Tibial nerve (tissue), 4 donors: Measurements from ENCODE around the gene SMAD5. TPM values are rescaled to one million over a fixed set of nuclear protein-coding genes. Genes with fewer than 3 reads are reported as not detected.

Source experiments
- DNase-seq, 2 donors: peaks; one replicate each; pipeline ENCODE4 v3.0.0-alpha.2; 2019; ENCODE audit warnings: low spot score in 2 of 2
- H3K27ac ChIP-seq, 4 donors: fragments of 200-600 bp; sonication (generic) in 3 of 4; one replicate each; pipeline ENCODE4 v1.5.1; 2017 to 2019; ENCODE audit warnings: mild to moderate bottlenecking in 1 of 4
- H3K27me3 ChIP-seq, 2 donors: fragments of 200-600 bp; sonication (generic) in 1 of 2; one replicate each; pipeline versions ENCODE4 v1.5.1 to v1.6.0; 2017 to 2019
- H3K36me3 ChIP-seq, 3 donors: fragments of 200-600 bp; sonication (generic); one replicate each; pipeline ENCODE4 v1.5.1; 2018 to 2019
- H3K4me1 ChIP-seq, 4 donors: fragments of 200-600 bp; sonication (generic) in 3 of 4; one replicate each; pipeline ENCODE4 v1.5.1; 2017 to 2019
- H3K4me3 ChIP-seq, 4 donors: fragments of 200-600 bp; sonication (generic) in 3 of 4; one replicate each; pipeline ENCODE4 v1.5.1; 2017 to 2019; ENCODE audit warnings: mild to moderate bottlenecking in 1 of 4, moderate library complexity in 1 of 4
- H3K9me3 ChIP-seq, 4 donors: fragments of 200-600 bp; sonication (generic) in 3 of 4; one replicate each; pipeline ENCODE4 v1.5.1; 2017 to 2019
- CTCF ChIP-seq, 5 experiments: fragments of 200-600 bp in 3 of 5; fragments of 450-650 bp in 2 of 5; sonication (generic) in 3 of 5; IDR thresholded peaks; one replicate each; pipeline ENCODE4 v1.5.1; 2016 to 2019; ENCODE audit warnings: antibody characterized with exemption in 5 of 5, mild to moderate bottlenecking in 3 of 5, moderate library complexity in 2 of 5
- EP300 ChIP-seq, 2 donors: sonication (generic); formaldehyde crosslinking; IDR thresholded peaks; one replicate each; pipeline ENCODE4 v1.6.1; 2017; ENCODE audit warnings: antibody characterized with exemption in 2 of 2, mild to moderate bottlenecking in 1 of 2
- POLR2A ChIP-seq, 2 donors: fragments of 450-650 bp; IDR thresholded peaks; one replicate each; pipeline ENCODE4 v1.6.1; 2017; ENCODE audit warnings: antibody characterized with exemption in 2 of 2, mild to moderate bottlenecking in 2 of 2, moderate library complexity in 2 of 2
- WGBS, 2 donors: methylation state at CpG; one replicate each; pipeline ENCODE4 v1.1.5; 2018; 5-methylcytosine and 5-hydroxymethylcytosine counted together
- total RNA-seq, 4 donors: library from RNA; depleted of rRNA; stranded (reverse); fragments of >200 nt; gene quantifications; one replicate each; pipeline ENCODE4 v1.1.0, GENCODE V29; 2016

The SMAD5 gene
- total RNA-seq, 4 donors from 2014 or later = 34.5 to 65.5 (median 54.3) TPM

DNA sequence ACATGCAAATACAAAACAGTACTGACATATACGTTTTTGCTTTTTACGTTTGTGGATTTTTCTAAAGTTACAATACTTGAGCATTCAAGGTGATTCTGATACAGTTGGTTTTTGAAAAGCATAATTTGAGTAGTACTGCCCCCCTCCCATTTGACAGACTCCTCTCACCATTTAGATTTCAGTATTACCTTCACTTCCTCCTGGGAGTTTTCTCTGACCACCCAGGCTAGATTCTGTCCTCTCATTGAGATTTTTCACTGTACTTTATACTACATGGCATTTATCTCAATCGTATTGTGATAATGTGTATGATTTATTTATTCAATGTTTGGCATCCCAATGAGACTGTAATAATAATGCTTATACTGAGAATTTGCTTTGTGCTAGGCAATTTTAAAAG, 32.8 kb upstream of the SMAD5 start:
- Histone ChIP-seq H3K4me1 (peaks cover 0 to 12% (median 0%) of the 10 kb centered on the region in 4 donors), H3K27ac (no peak overlapping the region), H3K36me3 (no peaks in the 10 kb centered on the region), H3K9me3 (no peaks in the 10 kb centered on the region), H3K27me3 (no peaks in the 10 kb centered on the region), H3K4me3 (no peak overlapping the region)
- TF ChIP-seq CTCF (IDR thresholded peaks at IDR 0.05) (no peak), POLR2A (IDR thresholded peaks at IDR 0.05) (no peak), EP300 (IDR thresholded peaks at IDR 0.05) (no peak)
- WGBS, 2 donors = 86 to 92% methylated on average over 3 of the region's 3 CpGs
- no peak for DNase-seq

- Histone ChIP-seq H3K9me3 (no peaks in the 10 kb centered on the region), H3K4me3 (no peak overlapping the region), H3K4me1 (peaks cover 0 to 10% (median 0%) of the 10 kb centered on the region in 4 donors), H3K36me3 (no peaks in the 10 kb centered on the region), H3K27me3 (no peaks in the 10 kb centered on the region), H3K27ac (no peak overlapping the region)
- TF ChIP-seq POLR2A (IDR thresholded peaks at IDR 0.05) = no peak
- TF ChIP-seq EP300 (IDR thresholded peaks at IDR 0.05) = no peak
- no peak for TF ChIP-seq CTCF (IDR thresholded peaks at IDR 0.05)
- no peak for DNase-seq
- WGBS, 2 donors = 91 to 100% methylated on average over 1 of the region's 1 CpG
Observed at GRCh38 chr5:136101884-136102283, 30.8 kb upstream of the SMAD5 start.

DNA sequence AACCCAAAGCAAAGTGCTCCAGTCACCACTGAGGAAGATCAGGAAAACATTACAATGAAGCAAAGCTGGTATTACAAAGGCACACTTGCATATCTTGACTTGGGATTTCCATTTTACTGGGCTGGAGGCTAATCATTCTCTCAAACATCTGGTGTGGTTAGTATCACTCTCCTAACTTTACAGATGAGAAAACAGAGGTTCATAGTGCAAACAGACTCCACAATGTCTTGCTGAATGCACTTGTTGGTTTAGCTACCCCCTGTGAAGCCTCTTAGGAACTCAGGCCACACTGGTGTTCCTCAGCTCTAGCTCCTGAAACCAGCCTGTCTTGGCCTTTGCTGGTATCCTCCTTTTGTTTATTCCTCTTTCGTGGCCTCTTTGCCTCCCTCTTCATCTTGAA, 29.5 kb upstream of the SMAD5 start:
- TF ChIP-seq CTCF (IDR thresholded peaks at IDR 0.05) (no peak), POLR2A (IDR thresholded peaks at IDR 0.05) (no peak), EP300 (IDR thresholded peaks at IDR 0.05) (no peak)
- Histone ChIP-seq H3K27ac (no peak overlapping the region), H3K36me3 (no peaks in the 10 kb centered on the region), H3K27me3 (no peaks in the 10 kb centered on the region), H3K9me3 (no peaks in the 10 kb centered on the region), H3K4me3 (no peak overlapping the region), H3K4me1 (peaks cover 0 to 10% (median 0%) of the 10 kb centered on the region in 4 donors)
- no peak for DNase-seq
- 100% methylated on average over 1 of the region's 1 CpG for WGBS, 2 donors

DNA sequence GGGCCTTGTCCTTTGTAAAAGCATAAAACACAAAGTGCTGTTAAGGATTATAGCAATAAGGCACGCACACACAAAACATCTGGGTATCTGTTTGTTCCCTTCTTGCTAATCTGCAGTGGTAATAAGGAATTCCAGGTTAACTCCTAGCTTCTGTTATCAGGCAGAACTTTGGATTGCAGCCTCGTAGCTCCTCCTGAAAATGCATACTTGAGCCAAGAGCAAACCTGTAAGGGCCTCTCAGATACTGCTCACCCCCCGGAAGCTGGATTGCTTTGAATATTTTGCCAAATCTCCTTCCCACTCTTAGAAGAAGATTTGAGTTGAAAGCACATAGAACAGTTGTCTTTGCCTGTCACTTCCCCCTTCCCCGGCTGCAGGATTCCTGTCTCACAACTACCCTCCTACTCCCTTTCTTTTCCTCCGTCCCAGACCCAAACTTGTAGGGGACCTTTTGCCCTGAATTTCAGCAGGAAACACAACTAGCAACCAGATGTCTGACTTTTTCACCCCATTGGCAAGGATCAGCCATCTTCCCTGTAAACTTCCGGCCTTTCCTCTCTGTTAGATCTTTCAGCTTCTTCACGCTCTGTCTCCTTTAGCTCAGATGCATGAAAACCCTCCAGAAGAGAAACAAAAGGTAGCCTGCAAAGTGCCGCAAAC, 28.2 kb upstream of the SMAD5 start:
- Histone ChIP-seq H3K4me1 (peaks cover 0 to 10% (median 0%) of the 10 kb centered on the region in 4 donors), H3K36me3 (no peaks in the 10 kb centered on the region), H3K27me3 (no peaks in the 10 kb centered on the region), H3K9me3 (no peaks in the 10 kb centered on the region), H3K4me3 (no peak overlapping the region), H3K27ac (no peak overlapping the region)
- TF ChIP-seq POLR2A (IDR thresholded peaks at IDR 0.05) = no peak
- no peak for TF ChIP-seq CTCF (IDR thresholded peaks at IDR 0.05)
- no peak for TF ChIP-seq EP300 (IDR thresholded peaks at IDR 0.05)
- no peak for DNase-seq
- 37 to 43% methylated on average over 8 of the region's 8 CpGs for WGBS, 2 donors

- 79 to 85% methylated on average over 6 of the region's 6 CpGs for whole genome bisulfite sequencing, 2 donors
- Histone ChIP-seq H3K4me1 (peaks cover 0 to 10% (median 0%) of the 10 kb centered on the region in 4 donors), H3K27ac (no peak overlapping the region), H3K27me3 (no peaks in the 10 kb centered on the region), H3K36me3 (no peaks in the 10 kb centered on the region), H3K4me3 (no peak overlapping the region), H3K9me3 (no peaks in the 10 kb centered on the region)
- DNase-seq = no peak
- TF ChIP-seq EP300 (IDR thresholded peaks at IDR 0.05) (no peak), POLR2A (IDR thresholded peaks at IDR 0.05) (no peak), CTCF (IDR thresholded peaks at IDR 0.05) (no peak)
Observed at GRCh38 chr5:136106351-136107031, 26.2 kb upstream of the SMAD5 start.
